ENCODE measurements around the gene PCNX4. TPM values are rescaled to one million over a fixed set of nuclear protein-coding genes. Genes with fewer than 3 reads are reported as not detected.
A peak's percentile ranks its signal among the peaks of the same experiment; 100 is the strongest.

The PCNX4 gene
- total RNA-seq, 2 donors from 2014 or later: 37.6 to 71.2 TPM

DNA sequence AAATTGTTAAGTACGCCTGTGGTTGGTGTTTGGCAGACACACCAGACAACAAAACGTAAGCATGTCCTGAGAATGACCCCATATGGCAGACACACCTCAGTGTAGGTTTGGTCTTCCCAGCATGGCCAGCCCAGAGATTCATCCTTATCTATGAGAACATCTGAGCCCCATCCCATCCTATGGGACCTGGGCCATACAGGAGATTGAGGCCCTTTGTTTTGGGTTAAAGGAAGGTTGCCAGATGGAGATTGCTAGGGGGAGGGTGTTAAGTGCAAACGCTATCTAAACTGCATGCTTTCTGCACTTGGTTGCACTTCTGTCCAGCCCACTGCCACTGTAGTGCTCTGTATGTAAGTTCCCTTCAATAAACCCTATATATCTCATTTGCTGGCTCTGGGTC lies 4.1 kb upstream of the PCNX4 start:
- ATAC-seq (no peak), DNase-seq (no peak)
- H3K9me3 ChIP-seq: no peaks in the 10 kb centered on the region
- peaks cover 4% of the 10 kb centered on the region for H3K4me1 ChIP-seq
- TF ChIP-seq POLR2A (IDR thresholded peaks at IDR 0.05): no peak
- TF ChIP-seq, protein P1, sequence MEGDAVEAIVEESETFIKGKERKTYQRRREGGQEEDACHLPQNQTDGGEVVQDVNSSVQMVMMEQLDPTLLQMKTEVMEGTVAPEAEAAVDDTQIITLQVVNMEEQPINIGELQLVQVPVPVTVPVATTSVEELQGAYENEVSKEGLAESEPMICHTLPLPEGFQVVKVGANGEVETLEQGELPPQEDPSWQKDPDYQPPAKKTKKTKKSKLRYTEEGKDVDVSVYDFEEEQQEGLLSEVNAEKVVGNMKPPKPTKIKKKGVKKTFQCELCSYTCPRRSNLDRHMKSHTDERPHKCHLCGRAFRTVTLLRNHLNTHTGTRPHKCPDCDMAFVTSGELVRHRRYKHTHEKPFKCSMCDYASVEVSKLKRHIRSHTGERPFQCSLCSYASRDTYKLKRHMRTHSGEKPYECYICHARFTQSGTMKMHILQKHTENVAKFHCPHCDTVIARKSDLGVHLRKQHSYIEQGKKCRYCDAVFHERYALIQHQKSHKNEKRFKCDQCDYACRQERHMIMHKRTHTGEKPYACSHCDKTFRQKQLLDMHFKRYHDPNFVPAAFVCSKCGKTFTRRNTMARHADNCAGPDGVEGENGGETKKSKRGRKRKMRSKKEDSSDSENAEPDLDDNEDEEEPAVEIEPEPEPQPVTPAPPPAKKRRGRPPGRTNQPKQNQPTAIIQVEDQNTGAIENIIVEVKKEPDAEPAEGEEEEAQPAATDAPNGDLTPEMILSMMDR (IDR thresholded peaks at IDR 0.05): no peak
- H3K4me3 ChIP-seq: no peak overlapping the region
- 82 to 89% methylated on average over 3 of the region's 3 CpGs for WGBS, 2 donors
- no peak overlapping the region for H3K27ac ChIP-seq
- no peaks in the 10 kb centered on the region for H3K27me3 ChIP-seq
- intact Hi-C loops (cut with DNase I): no loop called here
- H3K36me3 ChIP-seq (replicated peaks in 1 of 2; ENCODE audit: insufficient read depth in 1 of 2, low read depth in 2 of 2): no peaks in the 10 kb centered on the region

DNA sequence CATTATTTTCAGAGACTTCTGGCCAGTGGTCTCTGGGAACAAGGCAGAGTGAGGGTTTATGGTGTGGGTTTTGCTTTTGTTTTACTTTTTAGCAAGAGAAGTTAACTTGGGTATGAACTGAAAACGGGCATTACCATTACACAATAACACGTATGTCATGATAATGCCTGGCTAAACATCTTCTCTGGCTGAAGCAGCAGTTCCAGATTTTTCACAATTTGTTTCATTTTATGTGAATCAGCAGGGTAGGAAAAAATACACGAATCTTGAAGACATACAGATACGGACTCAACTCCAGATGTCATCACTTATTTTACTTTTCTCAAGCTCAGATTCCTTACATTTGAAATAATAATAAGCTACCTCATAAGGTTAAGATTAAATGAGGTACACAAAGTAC lies 2.5 kb upstream of the PCNX4 start:
- Histone ChIP-seq H3K4me1 (peaks cover 16% of the 10 kb centered on the region), H3K4me3 (no peak overlapping the region), H3K27me3 (no peaks in the 10 kb centered on the region), H3K9me3 (no peaks in the 10 kb centered on the region), H3K27ac (no peak overlapping the region), H3K36me3 (replicated peaks in 1 of 2; ENCODE audit: insufficient read depth in 1 of 2, low read depth in 2 of 2) (no peaks in the 10 kb centered on the region)
- no peak for DNase-seq
- TF ChIP-seq POLR2A (IDR thresholded peaks at IDR 0.05): no peak
- TF ChIP-seq, protein P1 (IDR thresholded peaks at IDR 0.05): no peak
- WGBS, 2 donors: 39 to 40% methylated on average over 4 of the region's 4 CpGs
- ATAC-seq: no peak
- intact Hi-C loops (cut with DNase I): no loop called here

DNA sequence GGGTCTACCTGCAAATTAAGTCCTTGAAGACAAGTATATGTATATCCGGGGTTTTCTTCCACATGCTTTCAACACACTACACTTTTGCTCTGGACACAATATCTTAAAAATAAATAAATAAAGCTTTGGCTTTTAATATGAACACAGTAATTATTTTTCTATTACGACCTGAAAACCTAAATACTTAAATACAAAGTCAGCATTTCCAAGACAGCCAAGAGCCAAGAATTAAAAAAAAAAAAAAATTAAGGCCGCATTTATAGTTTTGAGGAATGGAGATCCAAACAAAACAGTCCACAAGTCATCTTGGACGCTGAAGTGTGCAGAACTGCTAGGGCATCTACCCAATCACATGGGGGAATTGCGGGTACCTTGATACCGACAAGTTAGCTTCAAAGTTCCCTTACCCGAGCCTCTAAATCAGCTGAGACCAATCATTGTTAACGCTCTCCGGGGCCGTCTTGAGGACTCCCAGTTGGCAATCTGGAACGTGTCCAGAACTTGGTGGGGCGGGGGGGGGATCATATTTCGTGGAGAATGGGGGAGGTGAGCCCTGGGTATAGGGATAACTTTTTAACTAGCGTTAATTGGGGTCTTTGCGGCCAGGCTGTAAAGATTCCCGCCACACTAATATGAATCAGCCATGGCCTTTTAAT lies 731 bp upstream of the PCNX4 start:
- Histone ChIP-seq H3K27me3 (no peaks in the 10 kb centered on the region), H3K27ac (peak overlapping the region; percentile 93 to 98 (median 94)), H3K4me3 (peak overlapping the region in 1 of 2 donors; percentile 67), H3K4me1 (peaks cover 26% of the 10 kb centered on the region), H3K36me3 (replicated peaks in 1 of 2; ENCODE audit: insufficient read depth in 1 of 2, low read depth in 2 of 2) (no peaks in the 10 kb centered on the region), H3K9me3 (no peaks in the 10 kb centered on the region)
- DNase-seq (peak; percentile 52 to 76 (median 58)), ATAC-seq (peak; percentile 19)
- intact Hi-C loops (cut with DNase I): no loop called here
- WGBS, 2 donors: 9 to 10% methylated on average over 16 of the region's 16 CpGs
- TF ChIP-seq POLR2A (IDR thresholded peaks at IDR 0.05): no peak
- TF ChIP-seq, protein P1 (IDR thresholded peaks at IDR 0.05): no peak

- WGBS, 2 donors: 0 to 1% methylated on average over 14 of the region's 14 CpGs
- Histone ChIP-seq H3K4me3 (peak overlapping the region; percentile 38 to 59), H3K27me3 (no peaks in the 10 kb centered on the region), H3K9me3 (no peaks in the 10 kb centered on the region), H3K4me1 (peaks cover 26% of the 10 kb centered on the region), H3K27ac (peak overlapping the region; percentile 93 to 98 (median 94)), H3K36me3 (replicated peaks in 1 of 2; ENCODE audit: insufficient read depth in 1 of 2, low read depth in 2 of 2) (no peaks in the 10 kb centered on the region)
- ATAC-seq: no peak
- DNase-seq: peak in 2 of 4 donors; percentile 15
- intact Hi-C loops (cut with DNase I): no loop called here
- TF ChIP-seq, protein P1 (IDR thresholded peaks at IDR 0.05): no peak
- no peak for TF ChIP-seq POLR2A (IDR thresholded peaks at IDR 0.05)
These were observed 800 bp downstream of the PCNX4 start for GRCh38 chr14:60092526-60092920.

DNA sequence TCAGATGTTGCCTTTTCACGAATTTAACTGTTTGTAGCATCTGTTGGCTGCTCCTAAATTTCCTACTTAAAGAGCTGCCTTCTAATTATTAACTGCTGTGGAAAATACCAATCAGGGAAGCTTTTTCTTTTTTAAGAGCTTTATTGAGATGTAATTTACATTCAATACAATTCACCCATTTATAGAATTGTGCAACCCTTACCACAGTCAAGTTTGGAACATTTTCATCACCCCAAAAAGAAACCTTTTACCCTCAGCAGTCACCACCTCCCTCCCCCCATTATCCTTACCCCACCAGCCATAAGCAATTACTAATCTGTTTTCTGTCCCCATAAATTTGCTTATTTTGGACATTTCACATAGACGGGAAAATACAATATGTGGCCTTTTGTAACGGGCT lies 1.4 kb downstream of the PCNX4 start:
- H3K36me3 ChIP-seq (replicated peaks in 1 of 2; ENCODE audit: insufficient read depth in 1 of 2, low read depth in 2 of 2): no peaks in the 10 kb centered on the region
- 15 to 17% methylated on average over 3 of the region's 3 CpGs for WGBS, 2 donors
- no peak for ATAC-seq
- peaks cover 26% of the 10 kb centered on the region for H3K4me1 ChIP-seq
- H3K27me3 ChIP-seq: no peaks in the 10 kb centered on the region
- TF ChIP-seq, protein P1 (IDR thresholded peaks at IDR 0.05): no peak
- TF ChIP-seq POLR2A (IDR thresholded peaks at IDR 0.05): no peak
- intact Hi-C loops (cut with DNase I): no loop called here
- no peaks in the 10 kb centered on the region for H3K9me3 ChIP-seq
- no peak for DNase-seq
- peak overlapping the region in 1 of 2 donors; percentile 59 for H3K4me3 ChIP-seq
- peak overlapping the region; percentile 93 to 98 (median 94) for H3K27ac ChIP-seq

Data from body of pancreas (tissue), 4 donors.